ENCODE results near the gene MYO7A.

Gene MYO7A

DNA sequence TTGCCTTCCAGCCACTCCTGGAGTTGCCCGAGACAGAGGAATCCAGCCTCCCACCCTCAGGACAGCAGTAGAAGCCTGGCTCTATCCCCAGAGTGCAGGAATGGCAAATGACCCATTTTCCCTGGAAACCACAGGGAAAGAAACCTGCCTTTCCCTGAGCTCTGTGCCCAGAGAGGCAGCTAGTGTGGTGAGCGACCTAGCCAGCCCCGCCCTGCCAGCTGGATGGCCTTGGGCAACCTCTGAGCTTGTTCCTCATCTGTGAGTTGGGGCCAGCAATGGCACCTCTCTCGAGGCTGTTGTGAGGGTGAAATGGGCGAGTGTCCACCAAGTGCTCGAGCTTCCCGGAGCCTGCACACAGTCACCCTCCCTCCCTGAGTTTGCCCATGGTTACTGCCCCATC lies 21.7 kb upstream of the MYO7A start:
- no peak overlapping the region for H3K4me3 ChIP-seq (IDR thresholded peaks at IDR 0.05; ENCODE audit: insufficient read depth, low read depth, low read length)
- no peak overlapping the region for H3K9ac ChIP-seq
- H3K4me1 ChIP-seq (ENCODE audit: low read depth, poor library complexity, severe bottlenecking), result no peaks in the 10 kb centered on the region
- H2AFZ ChIP-seq (ENCODE audit: low read depth), result no peak overlapping the region
- H3K27me3 ChIP-seq (ENCODE audit: insufficient read depth, low read depth), result no peaks in the 10 kb centered on the region; the same call in 1 of the 2 replicates
- no peak overlapping the region for H3K27ac ChIP-seq
- TF ChIP-seq, protein P1, sequence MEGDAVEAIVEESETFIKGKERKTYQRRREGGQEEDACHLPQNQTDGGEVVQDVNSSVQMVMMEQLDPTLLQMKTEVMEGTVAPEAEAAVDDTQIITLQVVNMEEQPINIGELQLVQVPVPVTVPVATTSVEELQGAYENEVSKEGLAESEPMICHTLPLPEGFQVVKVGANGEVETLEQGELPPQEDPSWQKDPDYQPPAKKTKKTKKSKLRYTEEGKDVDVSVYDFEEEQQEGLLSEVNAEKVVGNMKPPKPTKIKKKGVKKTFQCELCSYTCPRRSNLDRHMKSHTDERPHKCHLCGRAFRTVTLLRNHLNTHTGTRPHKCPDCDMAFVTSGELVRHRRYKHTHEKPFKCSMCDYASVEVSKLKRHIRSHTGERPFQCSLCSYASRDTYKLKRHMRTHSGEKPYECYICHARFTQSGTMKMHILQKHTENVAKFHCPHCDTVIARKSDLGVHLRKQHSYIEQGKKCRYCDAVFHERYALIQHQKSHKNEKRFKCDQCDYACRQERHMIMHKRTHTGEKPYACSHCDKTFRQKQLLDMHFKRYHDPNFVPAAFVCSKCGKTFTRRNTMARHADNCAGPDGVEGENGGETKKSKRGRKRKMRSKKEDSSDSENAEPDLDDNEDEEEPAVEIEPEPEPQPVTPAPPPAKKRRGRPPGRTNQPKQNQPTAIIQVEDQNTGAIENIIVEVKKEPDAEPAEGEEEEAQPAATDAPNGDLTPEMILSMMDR (conservative IDR thresholded peaks at IDR 0.05; ENCODE audit: low read depth, low read length), result no peak
- no peak overlapping the region for H3K4me2 ChIP-seq
- H4K20me1 ChIP-seq (ENCODE audit: insufficient read depth), result no peaks in the 10 kb centered on the region
- no peaks in the 10 kb centered on the region for H3K79me2 ChIP-seq (ENCODE audit: insufficient read depth, low read depth)
- H3K36me3 ChIP-seq (ENCODE audit: insufficient read depth), result no peaks in the 10 kb centered on the region

DNA sequence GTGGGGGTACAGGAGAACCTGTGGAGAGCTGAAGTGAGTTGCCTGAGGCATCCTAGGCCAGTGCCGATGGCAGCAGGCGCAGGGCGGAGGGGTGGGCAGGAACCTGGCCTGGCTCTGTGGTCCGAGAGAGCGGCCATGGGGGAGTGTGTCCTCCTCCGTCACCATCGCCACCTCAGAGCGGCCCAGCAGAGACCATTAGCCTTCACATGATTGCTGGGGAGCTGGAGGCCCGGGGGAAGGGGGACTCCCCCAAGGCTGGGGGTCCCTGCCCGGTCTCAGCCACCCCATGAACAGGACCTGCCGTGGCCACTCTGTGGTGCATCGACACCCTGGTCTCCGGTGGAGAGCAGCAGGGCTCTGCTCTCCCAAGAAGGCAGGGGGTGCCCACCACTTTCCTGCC lies 21.3 kb upstream of the MYO7A start:
- Histone ChIP-seq H3K4me2 (no peak overlapping the region), H3K9ac (no peak overlapping the region), H2AFZ (ENCODE audit: low read depth) (no peak overlapping the region), H3K4me3 (IDR thresholded peaks at IDR 0.05; ENCODE audit: insufficient read depth, low read depth, low read length) (no peak overlapping the region), H3K27ac (no peak overlapping the region), H4K20me1 (ENCODE audit: insufficient read depth) (no peaks in the 10 kb centered on the region), H3K36me3 (ENCODE audit: insufficient read depth) (no peaks in the 10 kb centered on the region), H3K79me2 (ENCODE audit: insufficient read depth, low read depth) (no peaks in the 10 kb centered on the region), H3K4me1 (ENCODE audit: low read depth, poor library complexity, severe bottlenecking) (no peaks in the 10 kb centered on the region), H3K27me3 (ENCODE audit: insufficient read depth, low read depth) (no peaks in the 10 kb centered on the region; the same call in 1 of the 2 replicates)
- TF ChIP-seq, protein P1 (conservative IDR thresholded peaks at IDR 0.05; ENCODE audit: low read depth, low read length), result no peak

DNA sequence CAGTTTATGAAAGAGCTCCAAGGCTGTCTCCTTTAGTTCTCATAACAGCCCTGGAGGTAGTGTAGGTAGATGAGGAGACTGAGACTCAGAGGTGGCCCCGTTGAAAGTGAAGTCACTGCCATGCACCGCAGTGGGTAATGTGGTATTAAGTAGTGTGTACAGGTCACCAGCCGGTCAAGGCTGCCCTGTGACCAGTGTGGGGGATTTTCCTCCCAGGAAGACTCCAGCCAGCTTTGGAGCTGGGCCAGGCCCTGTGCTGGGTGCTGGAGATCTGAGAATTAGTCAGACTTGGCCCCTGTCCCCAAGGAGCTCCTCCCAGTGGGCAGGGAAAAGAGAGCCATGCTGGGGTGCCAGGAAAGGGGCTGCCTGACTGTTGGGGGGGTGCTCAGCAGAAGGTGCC lies 20.1 kb upstream of the MYO7A start:
- H3K4me2 ChIP-seq, result no peak overlapping the region
- no peaks in the 10 kb centered on the region for H3K27me3 ChIP-seq (ENCODE audit: insufficient read depth, low read depth)
- H3K27ac ChIP-seq, result no peak overlapping the region
- TF ChIP-seq, protein P1 (conservative IDR thresholded peaks at IDR 0.05; ENCODE audit: low read depth, low read length), result no peak
- no peaks in the 10 kb centered on the region for H4K20me1 ChIP-seq (ENCODE audit: insufficient read depth)
- H3K4me3 ChIP-seq (IDR thresholded peaks at IDR 0.05; ENCODE audit: insufficient read depth, low read depth, low read length), result no peak overlapping the region
- no peaks in the 10 kb centered on the region for H3K36me3 ChIP-seq (ENCODE audit: insufficient read depth)
- no peak overlapping the region for H3K9ac ChIP-seq
- no peaks in the 10 kb centered on the region for H3K4me1 ChIP-seq (ENCODE audit: low read depth, poor library complexity, severe bottlenecking)
- no peaks in the 10 kb centered on the region for H3K79me2 ChIP-seq (ENCODE audit: insufficient read depth, low read depth)
- H2AFZ ChIP-seq (ENCODE audit: low read depth), result no peak overlapping the region

DNA sequence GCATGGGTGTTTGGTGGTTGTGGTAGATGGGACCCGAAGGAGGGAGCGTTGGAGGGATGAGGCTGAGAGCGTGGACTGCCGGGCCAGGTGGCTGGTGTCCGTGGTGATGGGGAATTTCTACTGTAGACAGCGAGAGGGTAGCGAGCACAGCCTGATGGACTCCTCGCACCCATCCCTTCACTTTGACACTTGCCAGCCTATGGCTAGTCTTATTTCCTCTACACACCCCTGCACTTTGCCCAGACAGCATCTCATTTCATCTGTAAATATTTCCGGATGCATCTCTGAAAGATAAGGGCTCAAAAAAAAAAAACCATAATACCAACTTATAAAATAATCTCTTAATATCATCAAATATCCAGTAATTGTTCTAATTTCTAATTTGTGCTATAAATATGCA lies 19.6 kb upstream of the MYO7A start:
- Histone ChIP-seq H3K79me2 (ENCODE audit: insufficient read depth, low read depth) (no peaks in the 10 kb centered on the region), H3K4me1 (ENCODE audit: low read depth, poor library complexity, severe bottlenecking) (no peaks in the 10 kb centered on the region), H4K20me1 (ENCODE audit: insufficient read depth) (no peaks in the 10 kb centered on the region), H3K36me3 (ENCODE audit: insufficient read depth) (no peaks in the 10 kb centered on the region), H3K4me2 (no peak overlapping the region), H3K9ac (no peak overlapping the region), H3K4me3 (IDR thresholded peaks at IDR 0.05; ENCODE audit: insufficient read depth, low read depth, low read length) (no peak overlapping the region), H2AFZ (ENCODE audit: low read depth) (no peak overlapping the region), H3K27me3 (ENCODE audit: insufficient read depth, low read depth) (no peaks in the 10 kb centered on the region), H3K27ac (no peak overlapping the region)
- TF ChIP-seq, protein P1 (conservative IDR thresholded peaks at IDR 0.05; ENCODE audit: low read depth, low read length), result no peak
